Endothelial cell of umbilical vein (primary cell): ENCODE results near the gene GMPPA. TPM values are rescaled to one million over a fixed set of nuclear protein-coding genes. Genes with fewer than 3 reads are reported as not detected.

Experiments used
- BruUV-seq: library from RNA; stranded (reverse); fragments of 400-500 nt; replicated peaks from 2 replicates; lab custom pipeline; 2021; lab: Mats Ljungman, UMichigan
- CTCF ChIA-PET: fragments of 300-600, 350-600 bp; sonication (Branson Sonifier 250); formaldehyde crosslinking; loops from one replicate; lab custom pipeline; 2021; ENCODE audit warnings: antibody characterized with exemption, inconsistent platforms; lab: Charles Lee
- POLR2A ChIA-PET: fragments of 300-600, 350-600 bp; sonication (Branson Sonifier 250); formaldehyde crosslinking; loops from one replicate; lab custom pipeline; 2021; ENCODE audit warnings: antibody characterized with exemption, inconsistent platforms; lab: Charles Lee
- DNase-seq: peaks from one replicate; pipeline ENCODE4 v3.0.0-alpha.2; 2011; ENCODE audit warnings: low read depth, low spot score
- FAIRE-seq: peaks from 2 replicates; lab custom pipeline; 2011; peaks lifted over from hg19 to GRCh38; lab: Jason Lieb, UNC
- H2AFZ ChIP-seq: 2 replicates; pipeline ENCODE4 v1.6.0; 2012; ENCODE audit warnings: low read depth, low read length, control low read depth, inconsistent platforms
- H3K27ac ChIP-seq: 2 replicates; pipeline ENCODE4 v1.5.1; 2011; ENCODE audit warnings: low read depth, mild to moderate bottlenecking, control low read depth, low read length, moderate library complexity; ENCODE audit not compliant: insufficient read depth
- H3K27me3 ChIP-seq, 2 experiments: 2 replicates each; pipeline versions ENCODE4 v1.6.0 to v1.6.1; 2011; ENCODE audit warnings: low read length in 2 of 2, mixed read lengths in 1 of 2; ENCODE audit not compliant: control insufficient read depth in 2 of 2, insufficient read depth in 2 of 2
- H3K36me3 ChIP-seq, 2 experiments: 2 replicates in 1 of 2; 3 replicates in 1 of 2; pipeline ENCODE4 v1.5.1; 2011; ENCODE audit warnings: low read length in 2 of 2, mild to moderate bottlenecking in 1 of 2, moderate library complexity in 1 of 2; ENCODE audit not compliant: control insufficient read depth in 2 of 2, insufficient read depth in 2 of 2; ENCODE audit errors: extremely low read depth in 1 of 2
- H3K4me1 ChIP-seq: 3 replicates; pipeline ENCODE4 v1.5.1; 2011; ENCODE audit warnings: mild to moderate bottlenecking, low read length; ENCODE audit not compliant: control insufficient read depth, insufficient read depth; ENCODE audit errors: extremely low read depth
- H3K4me2 ChIP-seq: 2 replicates; pipeline ENCODE4 v1.6.1; 2011; ENCODE audit warnings: low read length, control low read depth, mixed read lengths; ENCODE audit not compliant: insufficient read depth
- H3K4me3 ChIP-seq, 3 experiments: fragments of 200-600 bp in 1 of 3; sonication (generic), shearing (Covaris generic) in 1 of 3; replicated peaks in 1 of 3; 2 replicates each; pipeline ENCODE4 v1.5.1; 2011 to 2016; ENCODE audit warnings: control low read depth in 3 of 3, low read length in 3 of 3, mild to moderate bottlenecking in 2 of 3, inconsistent platforms in 1 of 3, low read depth in 1 of 3, moderate library complexity in 1 of 3; ENCODE audit not compliant: insufficient read depth in 1 of 3
- H3K79me2 ChIP-seq: 2 replicates; pipeline ENCODE4 v1.6.0; 2012; ENCODE audit warnings: low read length, inconsistent platforms; ENCODE audit not compliant: control insufficient read depth, insufficient read depth
- H3K9ac ChIP-seq: replicated peaks from 2 replicates; pipeline ENCODE3; 2011; ENCODE audit warnings: low read length, control low read depth; ENCODE audit not compliant: insufficient read depth; ENCODE audit errors: extremely low read depth
- H3K9me1 ChIP-seq: replicated peaks from 3 replicates; pipeline ENCODE4 v1.6.0; 2011; ENCODE audit warnings: mild to moderate bottlenecking, low read length; ENCODE audit not compliant: control insufficient read depth, insufficient read depth; ENCODE audit errors: extremely low read depth
- H3K9me3 ChIP-seq: replicated peaks from 2 replicates; pipeline ENCODE4 v1.5.1; 2012; ENCODE audit warnings: low read length, inconsistent platforms; ENCODE audit not compliant: control insufficient read depth, insufficient read depth
- H4K20me1 ChIP-seq: replicated peaks from 2 replicates; pipeline ENCODE3; 2011; ENCODE audit warnings: mild to moderate bottlenecking, low read length; ENCODE audit not compliant: control insufficient read depth, insufficient read depth; ENCODE audit errors: extremely low read depth
- CTCF ChIP-seq, 2 donors: IDR thresholded peaks; 1 replicate in 1 of 2; 2 replicates in 1 of 2; pipeline ENCODE4 v1.5.1; 2011; ENCODE audit warnings: low read length in 2 of 2, mild to moderate bottlenecking in 2 of 2, moderate library complexity in 2 of 2, control low read depth in 1 of 2, inconsistent platforms in 1 of 2, low read depth in 1 of 2; ENCODE audit not compliant: insufficient read depth in 1 of 2; ENCODE audit errors: extremely low read depth in 1 of 2
- EZH2 ChIP-seq: IDR thresholded peaks from 2 replicates; pipeline ENCODE4 v1.6.1; 2012; ENCODE audit warnings: borderline replicate concordance, low read depth, mild to moderate bottlenecking, moderate library complexity, low read length, inconsistent platforms; ENCODE audit not compliant: severe bottlenecking
- FOS ChIP-seq: IDR thresholded peaks from 2 replicates; pipeline ENCODE4 v1.6.1; 2011; ENCODE audit warnings: mild to moderate bottlenecking, low read length, moderate library complexity, borderline replicate concordance; ENCODE audit not compliant: insufficient read depth
- JUN ChIP-seq: IDR thresholded peaks from 2 replicates; pipeline ENCODE4 v1.6.1; 2011; ENCODE audit warnings: borderline replicate concordance, low read depth; ENCODE audit not compliant: insufficient read length, insufficient read depth
- POLR2A ChIP-seq: IDR thresholded peaks from 2 replicates; pipeline ENCODE4 v1.6.1; 2012; ENCODE audit warnings: low read depth, mild to moderate bottlenecking, control low read depth, low read length
- POLR2AphosphoS5 ChIP-seq: IDR thresholded peaks from 2 replicates; pipeline ENCODE4 v1.6.1; 2012; ENCODE audit warnings: low read depth, mild to moderate bottlenecking, control low read depth, low read length, moderate library complexity; ENCODE audit not compliant: insufficient read depth
- dilution Hi-C: fragments of 300-500 bp; cut with MboI; formaldehyde crosslinking; loops from one replicate; pipeline ENCODE4 v1.15.0; 2019; ENCODE audit warnings: low sequenced_read_pairs; ENCODE audit not compliant: extremely low pct_ligation_motif_present
- intact Hi-C: fragments of 100-400 bp; cut with micrococcal nuclease; formaldehyde crosslinking; loops from one replicate; pipeline ENCODE4 v1.10.0; 2022
- polyA plus RNA-seq, 4 experiments: library from polyadenylated mRNA; depleted of rRNA in 3 of 4; stranded (reverse) in 3 of 4; unstranded in 1 of 4; fragments of >200 nt; gene quantifications; 2 replicates each; pipeline versions ENCODE4 v1.2.1 to v1.2.3, GENCODE V29; 2011 to 2012; ENCODE audit warnings: missing spikeins in 1 of 4
- total RNA-seq: library from RNA; stranded (reverse); gene quantifications from 2 replicates; pipeline ENCODE4 v1.2.3, GENCODE V29; 2021

Gene GMPPA
- total and polyA plus RNA-seq, 2 donors (not counting 3 experiments of a cell fraction or from before 2014, with no cell fraction given), result 39.1 to 104 TPM

- no peak overlapping the region for H3K27ac ChIP-seq
- no peaks in the 10 kb centered on the region for H3K9me3 ChIP-seq
- DNase-seq (no peak), FAIRE-seq (no peak)
- CTCF ChIA-PET, result interaction anchor here (1.0 to 19.9 kb wide), 10 partner anchors 11 to 193 kb away, joined by 3 to 731 read pairs (median 10); partner anchors contain the start of gene DNPEP
- peak; percentile 98 for TF ChIP-seq EZH2
- TF ChIP-seq JUN, result no peak
- no peak overlapping the region for H3K9ac ChIP-seq
- no peak overlapping the region for H2AFZ ChIP-seq
- no peaks in the 10 kb centered on the region for H4K20me1 ChIP-seq
- H3K4me1 ChIP-seq, result peaks cover 12% of the 10 kb centered on the region
- no peak overlapping the region for H3K4me3 ChIP-seq
- no peaks in the 10 kb centered on the region for H3K36me3 ChIP-seq
- POLR2A ChIA-PET, result interaction anchor here (0.8 kb wide), 1 partner anchor 109 kb away, joined by 3 read pairs; the partner anchor contains the start of gene DNPEP
- H3K79me2 ChIP-seq, result no peaks in the 10 kb centered on the region
- H3K9me1 ChIP-seq, result no peaks in the 10 kb centered on the region
- dilution Hi-C loops, result no loop called here
- no TSS peak for BruUV-seq
- intact Hi-C loops, result no loop called here
- peaks cover 32 to 36% of the 10 kb centered on the region in 2 experiments for H3K27me3 ChIP-seq
- no peak overlapping the region for H3K4me2 ChIP-seq
Observed at GRCh38 chr2:219496825-219497494, 1.7 kb upstream of the GMPPA start.

- Histone ChIP-seq H2AFZ (peak overlapping the region; percentile 79), H3K36me3 (peaks cover 0 to 1% of the 10 kb centered on the region in 2 experiments), H3K9ac (peak overlapping the region; percentile 11), H3K9me1 (no peaks in the 10 kb centered on the region), H3K27me3 (peaks cover 32 to 36% of the 10 kb centered on the region in 2 experiments), H3K27ac (no peak overlapping the region), H3K4me2 (peak overlapping the region; percentile 48), H4K20me1 (no peaks in the 10 kb centered on the region), H3K4me1 (peaks cover 12% of the 10 kb centered on the region), H3K4me3 (peak overlapping the region; percentile 46 to 76 (median 72)), H3K9me3 (no peaks in the 10 kb centered on the region), H3K79me2 (no peaks in the 10 kb centered on the region)
- TF ChIP-seq POLR2A (peak; percentile 32), EZH2 (peak; percentile 9), FOS (no peak), POLR2AphosphoS5 (peak; percentile 48), CTCF (IDR thresholded peaks at IDR 0.05; ENCODE audit: extremely low read depth in 1 of 2, insufficient read depth in 1 of 2, low read depth in 1 of 2, low read length in 2 of 2) (no peak)
- intact Hi-C loops, result loop anchor here (1.0 kb wide), 6 partner anchors 12 to 109 kb away; partner anchors contain the start of gene CHPF
- peak; percentile 78 for DNase-seq
- dilution Hi-C loops, result no loop called here
- FAIRE-seq, result peak; percentile 93
- ChIA-PET CTCF (interaction anchor here (0.6 to 19.9 kb wide), 11 partner anchors 11 to 343 kb away, joined by 3 to 731 read pairs (median 6); partner anchors contain the start of genes CHPF, DNPEP, STK11IP and TMEM198), POLR2A (interaction anchor here (0.8 to 2.6 kb wide), 6 partner anchors 10 to 110 kb away, joined by 3 to 20 read pairs (median 4); partner anchors contain the start of gene DNPEP)
- no TSS peak for BruUV-seq
Observed at GRCh38 chr2:219497495-219498279, 1.0 kb upstream of the GMPPA start.
